Measurements from ENCODE around the gene ADK. TPM values are rescaled to one million over a fixed set of nuclear protein-coding genes. Genes with fewer than 3 reads are reported as not detected.

The ADK gene
- total and polyA plus RNA-seq, 10 donors = 11.1 to 40.5 (median 32.1) TPM

GRCh38 chr10:74417397-74417796 lies 266.4 kb downstream of the ADK start:
- TF ChIP-seq POLR2AphosphoS5 (IDR thresholded peaks at IDR 0.05) (no peak), POLR2A (IDR thresholded peaks at IDR 0.05) (no peak)
- TF ChIP-seq, protein P1, sequence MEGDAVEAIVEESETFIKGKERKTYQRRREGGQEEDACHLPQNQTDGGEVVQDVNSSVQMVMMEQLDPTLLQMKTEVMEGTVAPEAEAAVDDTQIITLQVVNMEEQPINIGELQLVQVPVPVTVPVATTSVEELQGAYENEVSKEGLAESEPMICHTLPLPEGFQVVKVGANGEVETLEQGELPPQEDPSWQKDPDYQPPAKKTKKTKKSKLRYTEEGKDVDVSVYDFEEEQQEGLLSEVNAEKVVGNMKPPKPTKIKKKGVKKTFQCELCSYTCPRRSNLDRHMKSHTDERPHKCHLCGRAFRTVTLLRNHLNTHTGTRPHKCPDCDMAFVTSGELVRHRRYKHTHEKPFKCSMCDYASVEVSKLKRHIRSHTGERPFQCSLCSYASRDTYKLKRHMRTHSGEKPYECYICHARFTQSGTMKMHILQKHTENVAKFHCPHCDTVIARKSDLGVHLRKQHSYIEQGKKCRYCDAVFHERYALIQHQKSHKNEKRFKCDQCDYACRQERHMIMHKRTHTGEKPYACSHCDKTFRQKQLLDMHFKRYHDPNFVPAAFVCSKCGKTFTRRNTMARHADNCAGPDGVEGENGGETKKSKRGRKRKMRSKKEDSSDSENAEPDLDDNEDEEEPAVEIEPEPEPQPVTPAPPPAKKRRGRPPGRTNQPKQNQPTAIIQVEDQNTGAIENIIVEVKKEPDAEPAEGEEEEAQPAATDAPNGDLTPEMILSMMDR (IDR thresholded peaks at IDR 0.05 in 8 of 11, conservative IDR thresholded peaks at IDR 0.05 in 3 of 11) = no peak
- intact Hi-C loops (cut with DNase I; ENCODE audit: low total_unique reads) = no loop called here
- WGBS, 5 donors = 90 to 95% (median 93%) methylated on average over 1 of the region's 1 CpG

DNA sequence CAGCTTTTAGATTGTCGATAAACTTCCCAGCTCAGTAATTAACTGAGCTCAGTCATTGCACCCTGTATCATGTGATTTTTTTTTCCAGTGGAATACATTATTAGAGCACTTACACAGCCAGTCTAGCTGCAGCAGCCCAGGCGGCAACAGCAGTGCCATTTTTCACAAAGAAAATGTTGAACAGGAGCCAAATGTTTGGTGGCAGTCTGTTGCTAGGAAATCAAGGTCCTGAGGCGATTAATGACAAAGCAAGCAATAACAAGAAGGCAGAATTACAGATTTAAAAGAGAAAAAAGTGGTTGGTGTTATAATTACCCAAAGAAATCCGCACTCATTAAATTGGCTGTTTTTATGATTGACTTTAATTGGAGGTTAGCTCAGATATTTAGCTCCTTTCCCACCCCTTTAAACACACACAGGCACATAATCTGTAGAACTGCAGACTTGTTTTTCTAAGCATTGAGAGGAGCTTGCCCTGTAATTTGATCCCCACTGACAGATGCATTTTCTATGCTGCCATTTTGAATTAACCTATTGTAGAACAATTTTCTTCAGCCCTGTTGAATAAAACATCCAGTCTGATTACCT lies 267.4 kb downstream of the ADK start:
- Histone ChIP-seq H3K4me1 (peaks cover 0 to 24% (median 12%) of the 10 kb centered on the region in 6 donors), H3K27ac (peak overlapping the region in 1 of 8 donors; percentile 12), H3K9me3 (no peaks in the 10 kb centered on the region), H3K4me3 (no peak overlapping the region), H3K27me3 (replicated peaks in 1 of 7) (no peaks in the 10 kb centered on the region), H3K36me3 (peaks cover 0 to 5% (median 0%) of the 10 kb centered on the region in 6 donors)
- DNase-seq = no peak
- 60 to 84% (median 67%) methylated on average over 4 of the region's 4 CpGs for WGBS, 5 donors
- TF ChIP-seq POLR2AphosphoS5 (IDR thresholded peaks at IDR 0.05) = no peak
- TF ChIP-seq POLR2A (IDR thresholded peaks at IDR 0.05) = no peak
- TF ChIP-seq, protein P1 (IDR thresholded peaks at IDR 0.05 in 8 of 11, conservative IDR thresholded peaks at IDR 0.05 in 3 of 11) = no peak
- intact Hi-C loops (cut with DNase I; ENCODE audit: low total_unique reads) = no loop called here

More at GRCh38 chr10:74417397-74417796, 266.4 kb downstream of the ADK start:
- DNase-seq = no peak
- Histone ChIP-seq H3K36me3 (peaks cover 0 to 12% (median 0%) of the 10 kb centered on the region in 6 donors), H3K27ac (no peak overlapping the region), H3K9me3 (no peaks in the 10 kb centered on the region), H3K4me3 (no peak overlapping the region), H3K27me3 (replicated peaks in 1 of 7) (no peaks in the 10 kb centered on the region), H3K4me1 (peaks cover 0 to 24% (median 12%) of the 10 kb centered on the region in 6 donors)

GRCh38 chr10:74419491-74419951 lies 268.5 kb downstream of the ADK start:
- peaks cover 0 to 5% (median 0%) of the 10 kb centered on the region in 6 donors for H3K36me3 ChIP-seq
- H3K4me1 ChIP-seq = peaks cover 0 to 24% (median 12%) of the 10 kb centered on the region in 6 donors
- TF ChIP-seq POLR2AphosphoS5 (IDR thresholded peaks at IDR 0.05) = no peak
- no peak for TF ChIP-seq POLR2A (IDR thresholded peaks at IDR 0.05)
- TF ChIP-seq, protein P1 (IDR thresholded peaks at IDR 0.05 in 8 of 11, conservative IDR thresholded peaks at IDR 0.05 in 3 of 11) = no peak
- H3K27ac ChIP-seq = no peak overlapping the region
- intact Hi-C loops (cut with DNase I; ENCODE audit: low total_unique reads) = no loop called here
- H3K27me3 ChIP-seq (replicated peaks in 1 of 7) = no peaks in the 10 kb centered on the region
- 58 to 80% (median 77%) methylated on average over 1 of the region's 1 CpG for WGBS, 5 donors
- H3K9me3 ChIP-seq = no peaks in the 10 kb centered on the region
- DNase-seq = no peak
- H3K4me3 ChIP-seq = no peak overlapping the region

DNA sequence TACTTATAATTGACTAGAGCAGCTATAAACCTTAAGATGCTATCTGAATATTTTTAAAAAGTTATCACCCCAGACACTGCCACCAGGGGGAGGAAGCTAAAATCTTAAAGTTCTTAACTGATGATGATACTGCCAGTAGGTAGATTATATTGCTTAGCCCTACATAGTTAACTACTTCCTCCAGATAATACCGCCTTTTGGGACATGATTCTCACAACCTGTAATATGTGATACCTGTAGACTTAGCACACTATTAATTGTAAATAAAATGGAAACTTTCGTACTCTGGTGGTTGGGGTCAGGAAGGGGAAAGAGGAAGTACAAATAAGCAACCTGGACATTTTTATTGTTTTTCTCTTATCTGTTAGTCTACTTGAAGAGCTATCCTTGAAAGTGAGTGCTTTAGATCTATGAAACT lies 268.9 kb downstream of the ADK start:
- H3K4me1 ChIP-seq = peaks cover 0 to 24% (median 12%) of the 10 kb centered on the region in 6 donors
- H3K36me3 ChIP-seq = peaks cover 0 to 5% (median 0%) of the 10 kb centered on the region in 6 donors
- no peaks in the 10 kb centered on the region for H3K9me3 ChIP-seq
- H3K4me3 ChIP-seq = no peak overlapping the region
- no peak for DNase-seq
- no peaks in the 10 kb centered on the region for H3K27me3 ChIP-seq (replicated peaks in 1 of 7)
- 40 to 51% (median 42%) methylated on average over 2 of the region's 2 CpGs for WGBS, 5 donors
- intact Hi-C loops (cut with DNase I; ENCODE audit: low total_unique reads) = no loop called here
- no peak overlapping the region for H3K27ac ChIP-seq
- no peak for TF ChIP-seq POLR2AphosphoS5 (IDR thresholded peaks at IDR 0.05)
- TF ChIP-seq, protein P1 (IDR thresholded peaks at IDR 0.05 in 8 of 11, conservative IDR thresholded peaks at IDR 0.05 in 3 of 11) = peak in 7 of 11 experiments; percentile 32 to 52 (median 33)
